CD4-positive, alpha-beta T cell treated with Interferon alpha-2 for 1 hour (primary cell): ENCODE data around the gene S100A16.

Source experiments
- DNase-seq, 2 donors: peaks; one replicate each; pipeline ENCODE4 v3.0.0-alpha.2; 2020 to 2022

Gene S100A16

GRCh38 chr1:153560771-153561465 is 52.0 kb downstream of the S100A16 start:
- no peak for DNase-seq

GRCh38 chr1:153560241-153560640 is 52.7 kb downstream of the S100A16 start:
- no peak for DNase-seq

- no peak for DNase-seq
Observed at GRCh38 chr1:153557877-153558276, 55.1 kb downstream of the S100A16 start.
